ENCODE measurements around the gene MRGPRF.
A peak's percentile ranks its signal among the peaks of the same experiment; 100 is the strongest.

The MRGPRF gene

GRCh38 chr11:69050592-69051380 lies 37.7 kb upstream of the MRGPRF start:
- DNase-seq (ENCODE audit: low read depth), result no peak

- no peak for DNase-seq (ENCODE audit: low read depth)
Measured at GRCh38 chr11:69049490-69049867, 36.4 kb upstream of the MRGPRF start.

- peak; percentile 76 for DNase-seq (ENCODE audit: low read depth)
Measured at GRCh38 chr11:69048694-69049489, 35.8 kb upstream of the MRGPRF start, which contains the start of gene TPCN2. TSS of gene TPCN2 (plus strand) at chr11:69048932. CDS start at chr11:69048998, 66 bp downstream.

GRCh38 chr11:69048031-69048693 lies 35.1 kb upstream of the MRGPRF start:
- no peak for DNase-seq (ENCODE audit: low read depth)

GRCh38 chr11:69044111-69045013 lies 31.3 kb upstream of the MRGPRF start:
- DNase-seq (ENCODE audit: low read depth), result no peak

- DNase-seq (ENCODE audit: low read depth), result no peak
Measured at GRCh38 chr11:69041516-69041915, 28.5 kb upstream of the MRGPRF start.

GRCh38 chr11:69040581-69041260 lies 27.7 kb upstream of the MRGPRF start:
- peak; percentile 50 for DNase-seq (ENCODE audit: low read depth)

GRCh38 chr11:69040051-69040450 lies 27.0 kb upstream of the MRGPRF start:
- DNase-seq (ENCODE audit: low read depth), result no peak

GRCh38 chr11:69039501-69039900 lies 26.5 kb upstream of the MRGPRF start:
- no peak for DNase-seq (ENCODE audit: low read depth)

GRCh38 chr11:69037544-69037943 lies 24.5 kb upstream of the MRGPRF start:
- DNase-seq (ENCODE audit: low read depth), result no peak

- no peak for DNase-seq (ENCODE audit: low read depth)
Measured at GRCh38 chr11:69037074-69037473, 24.0 kb upstream of the MRGPRF start.

- DNase-seq (ENCODE audit: low read depth), result no peak
Measured at GRCh38 chr11:69035946-69036340, 22.9 kb upstream of the MRGPRF start.

- DNase-seq (ENCODE audit: low read depth), result no peak
Measured at GRCh38 chr11:69035150-69035945, 22.3 kb upstream of the MRGPRF start.

- DNase-seq (ENCODE audit: low read depth), result no peak
Measured at GRCh38 chr11:69034123-69034867, 21.2 kb upstream of the MRGPRF start.

- DNase-seq (ENCODE audit: low read depth), result no peak
Measured at GRCh38 chr11:69033431-69033830, 20.4 kb upstream of the MRGPRF start.

GRCh38 chr11:69032833-69033232 lies 19.8 kb upstream of the MRGPRF start:
- DNase-seq (ENCODE audit: low read depth), result no peak

GRCh38 chr11:69030301-69030700 lies 17.3 kb upstream of the MRGPRF start:
- DNase-seq (ENCODE audit: low read depth), result no peak

GRCh38 chr11:69027704-69028372 lies 14.8 kb upstream of the MRGPRF start:
- DNase-seq (ENCODE audit: low read depth), result no peak

GRCh38 chr11:69024509-69024908 lies 11.5 kb upstream of the MRGPRF start:
- DNase-seq (ENCODE audit: low read depth), result no peak
